DMS 273 (cell line): ENCODE data around the gene KCNJ16.
A peak's percentile ranks its signal among the peaks of the same experiment; 100 is the strongest.

Experiments
- DNase-seq: peaks from one replicate; lab custom pipeline; 2025; ENCODE audit not compliant: unreplicated experiment; lab: John Stamatoyannopoulos, UW

The KCNJ16 gene

GRCh38 chr17:70168044-70168976 is 93.3 kb downstream of the KCNJ16 start:
- DNase-seq: peak; percentile 77

DNA sequence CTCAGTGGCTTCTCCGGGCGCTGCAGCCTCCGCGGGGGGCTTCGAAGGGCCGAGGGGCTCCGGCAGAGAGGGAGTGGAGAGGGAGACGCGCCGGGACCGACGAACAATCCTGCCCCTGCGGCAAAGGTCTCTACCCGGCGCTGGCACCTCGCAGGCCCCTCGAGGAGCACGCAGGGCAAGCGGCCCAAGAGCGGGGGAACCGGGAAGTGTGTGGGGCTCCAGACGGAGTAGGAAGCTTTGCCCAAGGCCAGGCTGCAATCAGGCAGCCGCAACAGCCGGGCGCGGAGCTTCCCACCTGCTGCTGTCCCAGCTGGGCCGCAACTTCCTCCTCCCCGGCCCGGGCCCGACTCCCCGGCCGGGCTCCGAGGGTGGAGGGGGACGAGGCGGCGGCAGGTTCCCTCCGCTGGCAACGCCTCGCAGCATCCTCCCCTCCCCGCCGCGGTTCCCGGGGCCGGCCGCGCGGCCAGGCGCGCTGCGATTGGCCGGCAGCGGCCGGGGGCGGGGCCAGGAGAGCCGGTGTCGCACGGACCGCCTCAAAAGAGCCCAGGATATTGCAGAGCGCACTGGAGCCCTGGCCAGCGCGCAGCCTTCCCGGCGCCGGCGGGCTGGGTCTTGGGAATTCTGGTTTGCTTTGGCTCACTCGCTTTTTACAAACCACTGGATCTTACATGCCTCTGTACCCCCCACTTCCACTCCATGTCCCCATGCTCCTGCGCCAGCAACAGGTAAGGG is 94.1 kb downstream of the KCNJ16 start, which contains the start of gene KCNJ2:
KCNJ2 (plus strand) TSS at position 556 of the 732 bp plus-strand sequence. CDS start 5,508 bp downstream, outside the sequence.
- peak; percentile 98 for DNase-seq

DNA sequence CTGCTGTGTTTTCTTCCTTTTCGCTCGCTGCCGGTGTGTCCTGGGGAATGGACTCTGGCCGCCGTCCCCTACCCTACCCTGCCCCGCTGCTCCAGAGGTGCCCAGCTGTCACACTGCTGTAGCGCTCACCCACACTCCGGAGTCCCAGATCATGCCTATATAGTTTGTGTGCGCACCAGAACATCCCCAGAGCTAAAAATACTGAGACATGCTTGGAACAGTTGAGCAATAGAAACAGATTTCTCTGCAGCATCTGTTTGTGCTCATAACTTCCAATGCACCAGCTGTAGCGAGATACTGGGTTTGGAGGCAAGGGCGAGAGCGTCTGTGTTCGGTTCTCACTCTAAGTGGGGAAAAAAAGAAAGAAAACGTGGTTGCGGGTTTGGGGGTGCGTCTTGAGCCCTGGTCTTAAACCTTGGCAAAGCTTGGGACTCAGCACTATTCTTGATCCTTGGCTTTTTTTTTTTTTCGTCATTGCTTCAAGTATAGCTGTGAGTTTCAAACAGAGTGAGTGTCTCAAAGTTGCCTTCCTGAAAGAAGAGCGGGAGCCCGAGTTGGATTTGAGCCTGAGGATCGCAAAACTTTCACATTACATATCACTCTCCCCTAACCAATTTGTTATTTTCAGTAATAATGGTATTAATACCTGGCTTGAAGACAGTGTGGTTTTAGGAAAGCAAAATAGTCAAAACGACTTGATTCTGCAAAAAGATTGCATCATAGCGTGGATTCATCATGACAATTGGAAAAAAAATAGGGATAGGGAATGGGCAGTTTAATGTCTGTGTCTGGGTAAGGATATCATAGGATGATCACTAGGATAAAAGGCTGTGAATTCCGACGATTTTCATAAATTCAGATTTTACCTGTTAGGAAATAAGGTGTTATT is 94.9 kb downstream of the KCNJ16 start:
- peak; percentile 90 for DNase-seq

DNA sequence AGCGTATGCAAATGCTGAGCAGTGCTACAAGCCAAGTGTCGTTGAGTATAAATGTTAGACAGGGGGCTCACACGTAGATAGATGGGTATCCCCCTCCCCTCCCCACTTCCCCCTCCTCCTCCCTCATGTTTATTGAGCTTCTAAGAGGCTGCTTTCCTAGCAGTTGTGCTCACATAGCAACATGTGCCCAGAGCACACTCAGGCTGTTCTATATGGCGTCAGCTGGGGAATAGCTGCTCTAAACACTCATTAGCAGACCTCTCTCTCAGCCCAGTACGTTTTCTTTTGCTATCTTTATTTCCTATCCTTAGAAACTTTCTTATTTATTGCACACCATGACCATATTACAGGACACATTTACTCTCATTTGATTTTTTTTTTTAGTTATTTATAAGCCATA is 96.1 kb downstream of the KCNJ16 start:
- peak; percentile 82 for DNase-seq

DNA sequence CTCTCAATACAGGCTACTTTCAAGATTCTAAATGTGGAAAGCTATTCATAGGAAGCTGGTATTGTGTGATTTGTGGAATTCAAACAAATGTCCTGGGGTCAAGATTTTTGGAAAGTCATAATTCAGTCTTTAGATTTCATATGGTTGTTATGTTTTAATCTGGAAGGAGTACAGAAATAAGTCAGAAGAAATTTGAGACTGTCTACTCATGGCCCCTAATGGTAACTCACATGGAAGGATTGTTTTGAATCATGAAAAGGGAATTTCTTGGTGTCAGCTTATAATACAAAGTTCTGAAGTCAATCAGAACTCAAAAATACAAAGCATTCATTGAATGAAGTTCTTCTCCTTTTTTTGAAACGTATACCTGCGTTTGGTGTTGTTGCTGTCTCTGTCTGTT is 97.4 kb downstream of the KCNJ16 start:
- DNase-seq: no peak

DNA sequence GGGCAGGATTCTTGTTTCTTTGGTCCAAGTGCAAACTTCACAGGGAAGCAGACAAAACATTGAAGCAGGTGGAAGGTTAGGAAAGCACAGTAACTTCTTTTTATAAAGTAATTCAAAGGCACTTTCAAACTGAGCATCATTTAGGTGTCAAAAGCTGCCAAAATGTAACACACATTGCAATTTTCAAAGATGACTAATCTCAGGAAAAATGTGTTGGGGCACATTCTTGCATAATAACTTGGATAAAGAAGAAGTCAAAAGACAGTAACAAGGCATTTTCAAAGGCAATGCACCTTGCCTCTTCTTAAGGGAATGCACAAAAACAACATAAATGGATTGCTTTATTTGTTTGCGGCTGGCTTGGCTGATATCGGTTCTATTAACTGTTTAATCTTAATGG is 97.9 kb downstream of the KCNJ16 start:
- no peak for DNase-seq

GRCh38 chr17:70173681-70174080 is 98.7 kb downstream of the KCNJ16 start:
- DNase-seq: no peak

DNA sequence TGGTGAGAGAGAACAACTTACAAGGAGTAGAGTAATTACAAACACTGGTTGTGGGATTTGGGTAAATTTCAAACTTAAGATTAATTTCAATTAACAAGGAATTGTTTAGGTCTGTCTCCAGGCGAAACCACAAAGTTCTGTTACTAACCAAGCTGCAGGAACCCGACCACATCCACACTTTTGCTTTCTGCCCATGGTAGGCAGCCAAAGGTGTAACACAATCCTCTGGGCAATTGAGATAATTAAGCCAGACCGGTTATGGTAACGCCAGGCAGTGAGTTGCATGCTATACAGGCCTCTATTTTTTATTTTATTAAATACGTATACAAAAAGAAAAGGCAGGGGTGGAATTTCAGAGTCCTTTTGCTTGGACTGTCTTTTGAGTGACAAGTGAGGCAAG is 106.4 kb downstream of the KCNJ16 start:
- peak; percentile 65 for DNase-seq

GRCh38 chr17:70181866-70182265 is 106.8 kb downstream of the KCNJ16 start:
- no peak for DNase-seq

DNA sequence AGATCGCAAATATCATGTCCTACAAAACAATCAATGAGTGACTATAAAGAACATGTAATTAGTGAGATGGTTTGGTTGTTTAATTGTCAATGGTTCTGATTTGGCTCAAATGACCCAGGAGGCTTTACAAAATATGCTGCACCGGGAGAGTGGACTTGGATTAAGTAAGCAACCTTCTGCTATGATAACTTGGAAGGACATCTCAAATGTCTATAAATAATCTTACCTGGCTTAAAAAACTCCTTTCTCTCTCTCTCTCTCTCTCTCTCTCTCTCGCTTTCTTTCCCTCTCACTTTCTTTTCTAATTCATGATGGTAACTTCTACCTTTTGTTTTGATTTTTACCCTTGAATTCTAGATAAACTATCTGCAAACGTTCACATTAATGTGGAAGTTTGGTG is 108.5 kb downstream of the KCNJ16 start:
- DNase-seq: no peak

GRCh38 chr17:70184207-70184606 is 109.2 kb downstream of the KCNJ16 start:
- no peak for DNase-seq

- no peak for DNase-seq
Observed at GRCh38 chr17:70184770-70185169, 109.7 kb downstream of the KCNJ16 start.
